NOMO-1 treated with dmso at 0.1 percent for 144 hours (cell line): Measurements from ENCODE around the gene RIPK3.
A peak's percentile ranks its signal among the peaks of the same experiment; 100 is the strongest.

Experiments used
- DNase-seq: peaks from one replicate; lab custom pipeline; 2025; ENCODE audit not compliant: unreplicated experiment; lab: John Stamatoyannopoulos, UW

Gene RIPK3

DNA sequence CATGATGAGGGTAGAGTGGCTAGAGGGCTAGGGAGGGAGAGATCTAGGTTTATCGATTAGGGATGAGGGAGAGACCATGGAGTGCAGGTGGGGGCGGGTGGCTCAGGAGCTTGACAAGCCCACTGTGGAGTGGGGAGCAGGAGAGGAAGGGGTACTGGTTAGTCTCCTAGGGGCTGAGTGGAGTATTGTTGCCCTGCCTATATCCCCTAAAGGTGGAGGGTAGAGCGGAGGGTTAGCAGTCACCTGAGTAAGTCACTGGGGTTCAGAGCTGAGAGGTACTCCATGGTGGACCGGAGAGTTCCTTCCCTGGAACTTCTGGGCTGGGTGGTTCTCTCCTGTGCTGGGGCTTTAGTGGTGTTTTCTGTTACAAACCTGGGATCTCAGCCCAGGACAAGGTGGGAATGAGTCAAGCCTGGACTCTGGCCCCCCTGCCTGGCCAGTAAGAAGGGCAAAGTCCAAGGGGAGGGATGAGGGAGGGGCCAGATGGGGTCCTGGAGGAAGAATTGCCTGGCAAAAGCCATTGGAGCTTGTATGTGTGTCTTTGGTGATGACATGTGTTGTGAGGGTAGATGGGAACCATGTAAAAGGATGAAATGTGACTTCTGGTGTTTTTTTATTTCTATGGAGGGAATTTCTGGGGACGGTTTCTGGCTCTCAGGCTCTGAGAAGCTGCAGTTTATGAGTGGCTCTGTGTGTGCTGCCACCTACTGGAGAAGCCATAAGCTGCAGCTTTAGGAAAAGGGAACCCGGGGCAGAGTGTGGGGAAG, 32.0 kb downstream of the RIPK3 start, which contains the start of gene CIDEB:
CIDEB (minus strand) TSS at position 403 of the 767 bp plus-strand sequence; CDS start at position 284, 119 bp downstream.
- DNase-seq = peak; percentile 55

DNA sequence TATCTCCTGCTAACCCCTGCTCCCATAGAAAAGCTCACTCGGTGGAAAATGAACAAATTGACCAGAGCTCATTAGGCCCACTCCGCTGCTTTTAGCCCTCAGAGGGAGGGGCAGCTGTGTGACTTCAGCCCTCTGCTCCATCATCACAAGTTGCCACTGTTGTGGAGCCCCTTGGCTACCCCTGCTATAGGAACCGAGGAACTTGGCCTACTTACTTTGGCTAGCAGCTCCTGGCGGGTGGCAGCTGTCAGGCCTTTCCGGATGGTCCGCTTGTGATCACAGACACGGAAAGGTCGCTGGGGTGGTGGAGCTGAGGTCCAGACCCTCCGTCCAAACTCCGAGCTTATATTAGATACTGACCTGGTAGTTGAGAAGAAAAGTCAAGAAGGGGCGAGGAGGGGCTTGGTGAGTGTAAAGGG, 32.6 kb downstream of the RIPK3 start:
- no peak for DNase-seq

DNA sequence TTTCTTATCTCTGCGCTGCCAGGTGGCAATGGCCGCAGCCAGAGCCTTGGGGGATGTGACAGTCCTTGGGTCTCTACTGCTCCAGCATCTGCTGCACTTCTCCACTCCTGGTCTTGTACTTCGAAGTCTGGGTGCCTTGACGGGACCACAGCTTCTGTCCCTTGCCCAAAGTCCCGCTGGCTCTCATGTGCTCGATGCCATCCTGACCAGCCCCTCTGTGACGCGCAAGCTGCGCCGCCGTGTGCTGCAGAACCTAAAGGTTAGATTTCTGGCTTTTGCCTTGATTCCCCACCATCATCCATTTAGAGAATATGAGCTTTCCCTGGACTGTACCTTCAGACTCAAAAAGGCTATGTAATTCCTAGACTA, 35.8 kb downstream of the RIPK3 start:
- DNase-seq = no peak

DNA sequence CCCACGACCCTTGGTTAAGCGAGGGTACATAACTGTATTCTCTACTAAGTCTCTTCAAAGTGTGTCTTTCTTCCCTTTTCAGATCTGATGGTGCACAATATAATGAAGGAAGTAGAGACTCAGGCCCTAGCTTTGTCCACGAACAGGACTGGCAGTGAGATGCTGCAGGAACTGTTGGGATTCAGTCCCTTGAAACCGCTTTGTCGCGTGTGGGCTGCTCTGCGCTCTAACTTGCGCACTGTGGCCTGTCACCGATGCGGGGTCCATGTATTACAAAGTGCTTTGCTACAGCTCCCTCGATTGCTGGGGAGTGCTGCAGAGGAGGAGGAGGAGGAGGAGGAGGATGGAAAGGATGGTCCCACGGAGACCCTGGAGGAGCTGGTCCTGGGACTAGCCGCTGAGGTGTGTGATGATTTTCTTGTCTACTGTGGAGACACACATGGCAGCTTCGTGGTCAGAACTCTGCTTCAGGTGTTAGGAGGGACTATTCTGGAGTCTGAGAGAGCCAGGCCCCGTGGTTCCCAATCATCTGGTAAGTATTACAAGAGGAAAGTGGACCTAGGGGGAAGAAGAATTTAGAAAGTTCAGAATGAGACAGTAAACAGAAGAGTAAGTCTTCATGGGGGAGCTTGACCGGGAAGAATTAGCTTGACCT, 39.3 kb downstream of the RIPK3 start:
- DNase-seq = no peak

DNA sequence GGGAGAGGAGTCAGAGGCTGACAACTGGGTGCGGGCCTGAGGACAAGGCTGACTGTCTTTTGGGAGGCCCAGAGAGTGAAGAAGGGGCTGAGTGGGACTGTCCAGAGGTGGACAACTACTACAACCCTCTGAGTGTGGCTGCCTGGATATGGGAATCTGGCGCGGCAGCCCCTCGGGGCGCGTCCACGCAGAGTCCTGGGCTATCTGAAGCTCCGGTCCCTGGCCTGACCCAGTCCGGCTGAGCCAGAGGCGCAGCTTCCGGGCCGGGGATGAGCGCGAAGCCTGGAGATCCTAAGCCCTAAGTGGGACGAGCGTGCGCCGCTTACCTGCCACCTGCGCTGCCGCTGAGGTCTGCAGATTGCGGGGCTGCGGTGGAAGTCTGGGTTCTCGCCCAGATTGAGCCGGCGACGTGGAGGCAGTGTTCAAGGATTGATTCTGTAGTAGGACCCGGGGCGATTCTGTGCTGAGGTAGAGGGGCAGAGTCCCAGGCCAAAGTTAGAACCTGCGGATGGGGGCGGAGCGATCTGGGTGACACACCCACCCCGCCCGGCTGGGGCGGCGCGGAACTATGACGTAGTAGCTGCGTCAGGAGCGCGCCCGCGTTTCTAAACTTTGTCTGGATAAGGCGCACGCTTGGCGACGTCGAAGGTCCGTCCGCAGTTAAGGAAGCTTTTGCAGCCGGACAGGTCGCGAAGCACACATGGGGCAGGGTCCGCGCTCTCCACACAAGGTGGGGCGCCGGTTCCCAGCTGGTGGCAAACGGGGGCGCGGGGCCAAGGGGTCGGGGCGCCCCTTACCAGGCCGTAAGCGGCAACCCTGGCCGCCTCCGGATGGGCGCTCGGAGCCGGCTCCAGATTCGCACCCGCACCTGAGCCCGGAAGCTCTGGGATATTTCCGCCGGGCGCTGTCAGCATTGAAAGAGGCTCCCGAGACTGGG, 40.3 kb downstream of the RIPK3 start, which contains the start of the genes DHRS1 and NOP9:
DHRS1 (minus strand) TSS at position 526 of the 937 bp plus-strand sequence. CDS start 674 bp downstream, outside the sequence.
NOP9 (plus strand) TSS at position 596 of the 937 bp plus-strand sequence; CDS start at position 701, 105 bp downstream.
- peak; percentile 73 for DNase-seq

DNA sequence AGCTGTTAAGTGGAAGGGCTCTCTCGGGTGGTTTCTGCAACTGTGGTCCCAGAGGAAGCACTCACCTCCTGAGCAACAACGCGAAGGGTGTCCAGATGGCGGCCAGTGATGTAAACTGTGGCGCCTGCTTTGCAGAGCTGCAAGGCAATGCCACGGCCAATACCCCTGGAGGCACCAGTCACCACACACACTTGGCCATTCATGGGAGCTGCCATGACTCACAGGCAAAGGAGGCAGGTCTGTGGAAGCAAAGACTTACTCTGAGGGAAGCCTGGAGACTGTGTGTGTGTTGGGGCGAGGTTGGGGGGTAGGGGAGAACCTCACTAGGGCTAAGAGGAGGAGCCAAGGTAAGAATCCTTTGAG, 40.9 kb downstream of the RIPK3 start:
- no peak for DNase-seq

DNA sequence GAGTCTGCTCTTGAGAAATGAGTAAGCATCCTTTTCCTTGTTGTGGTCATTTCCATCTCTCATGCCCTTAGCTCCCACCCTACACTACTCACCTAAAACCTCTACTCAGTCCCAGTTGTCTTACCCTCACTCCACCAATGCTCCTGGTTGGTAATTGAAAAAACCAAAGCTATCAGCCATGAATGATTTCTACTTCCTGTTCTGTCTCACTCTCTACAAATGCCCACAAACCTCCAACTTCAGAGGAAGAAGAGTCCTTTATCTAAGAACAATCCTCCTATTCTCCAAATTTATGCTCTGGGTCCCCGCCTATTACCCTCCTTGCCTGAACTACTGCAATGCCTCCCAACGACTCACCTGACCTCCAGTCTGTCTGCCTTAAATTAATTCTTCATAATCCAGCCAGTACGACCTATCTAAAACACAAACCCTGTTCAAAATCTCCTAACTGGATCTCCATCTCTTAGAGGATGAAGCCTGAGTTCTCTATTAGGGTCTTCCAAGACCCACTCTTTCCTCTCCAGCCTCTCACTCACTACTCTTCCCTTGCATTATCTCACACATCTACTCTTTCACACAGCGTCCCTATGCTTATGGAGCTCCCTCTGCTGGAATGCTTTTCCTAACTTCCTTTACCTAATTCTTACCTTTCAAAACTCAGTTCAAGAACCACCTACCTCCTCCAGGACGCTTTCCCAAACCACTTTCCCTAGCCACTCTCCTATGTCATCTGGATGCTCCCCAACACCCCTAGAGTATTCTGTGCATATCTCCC, 42.4 kb downstream of the RIPK3 start:
- no peak for DNase-seq

DNA sequence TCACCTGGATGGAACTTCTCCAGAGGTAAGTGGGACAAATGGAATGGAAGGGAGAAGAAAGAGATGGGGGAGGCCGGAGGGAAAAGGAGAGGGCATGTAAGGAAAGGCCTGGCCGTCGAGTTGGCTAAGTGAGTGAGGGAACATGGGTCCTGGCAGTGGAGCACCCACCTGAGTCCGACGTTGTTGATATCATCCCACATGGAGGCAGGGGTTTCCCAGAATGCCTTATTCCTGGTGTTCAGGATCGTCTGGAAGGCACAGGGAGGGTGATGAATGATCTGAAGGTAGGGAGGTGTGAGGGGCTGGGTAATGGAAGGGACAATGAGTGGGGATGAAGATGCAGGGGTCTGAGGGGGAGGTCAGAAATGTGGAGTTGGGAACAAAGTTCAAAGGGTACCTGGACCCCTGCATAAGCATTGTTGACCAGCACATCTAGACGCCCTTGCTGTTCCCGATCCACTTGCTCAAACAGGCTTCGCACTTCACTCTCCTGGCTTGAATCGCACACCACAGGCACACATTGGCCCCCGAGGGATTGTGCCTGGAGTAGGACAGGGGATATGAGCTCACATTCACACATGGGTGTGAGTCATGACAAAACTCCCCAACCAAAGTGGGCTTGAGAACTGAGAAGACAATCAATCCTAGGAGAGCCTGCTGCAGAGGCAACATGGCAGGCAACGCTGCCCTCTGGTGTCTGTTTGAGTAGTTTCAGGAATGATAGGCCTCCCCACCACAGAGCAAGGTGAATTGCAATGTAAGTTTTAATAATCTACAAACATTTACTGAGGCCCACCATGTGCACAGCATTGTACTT, 43.2 kb downstream of the RIPK3 start:
- peak; percentile 42 for DNase-seq

DNA sequence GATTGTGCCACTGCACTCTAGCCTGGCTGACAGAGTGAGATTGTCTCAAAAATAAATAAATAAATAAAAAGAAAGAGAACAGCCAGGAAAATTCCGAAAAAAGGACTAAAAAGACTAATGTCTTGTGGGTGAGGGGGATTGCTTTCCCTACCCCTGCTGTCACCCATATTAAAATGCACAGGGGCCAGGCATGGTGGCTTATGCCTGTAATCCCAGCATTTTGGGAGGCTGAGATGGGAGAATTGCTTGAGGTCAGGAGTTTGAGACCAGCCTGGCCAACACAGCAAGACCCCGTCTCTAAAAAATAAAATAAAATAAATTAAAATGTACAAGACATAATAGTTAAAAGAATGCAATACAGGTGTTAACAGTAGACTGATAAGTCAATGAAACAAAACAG, 46.3 kb downstream of the RIPK3 start:
- DNase-seq = no peak

DNA sequence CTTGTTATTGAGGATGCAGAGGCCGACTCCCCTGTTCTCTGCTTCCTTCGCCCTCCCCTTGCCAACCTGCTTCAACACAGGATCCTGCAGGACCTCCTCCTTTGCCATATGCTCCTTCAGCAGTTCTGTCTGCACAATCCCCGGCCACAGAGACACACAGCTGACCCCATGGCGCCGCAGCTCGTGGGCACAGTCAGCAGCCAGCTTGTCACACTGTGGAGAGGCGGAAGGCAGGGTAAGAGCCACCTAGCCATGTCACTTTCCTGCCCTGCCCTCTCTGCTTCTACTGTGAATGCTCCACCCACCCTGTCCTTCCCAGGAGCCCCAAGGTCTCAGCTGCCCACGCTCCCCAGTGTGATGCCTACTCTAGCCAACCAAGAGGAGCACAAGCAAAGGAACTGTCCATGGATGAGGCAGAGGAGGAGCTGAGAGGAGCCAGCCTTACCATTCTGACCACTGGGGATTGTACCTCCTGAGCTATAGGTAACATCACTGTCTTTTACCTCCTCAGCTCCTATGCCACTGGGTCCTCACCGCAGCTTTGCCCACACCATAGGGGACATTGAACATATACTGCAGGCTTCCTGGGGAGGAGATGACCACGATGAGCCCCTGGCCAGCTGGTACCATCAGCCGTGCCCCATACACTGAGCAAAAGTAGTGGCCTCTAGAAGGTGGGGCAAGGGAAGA, 47.5 kb downstream of the RIPK3 start:
- no peak for DNase-seq

DNA sequence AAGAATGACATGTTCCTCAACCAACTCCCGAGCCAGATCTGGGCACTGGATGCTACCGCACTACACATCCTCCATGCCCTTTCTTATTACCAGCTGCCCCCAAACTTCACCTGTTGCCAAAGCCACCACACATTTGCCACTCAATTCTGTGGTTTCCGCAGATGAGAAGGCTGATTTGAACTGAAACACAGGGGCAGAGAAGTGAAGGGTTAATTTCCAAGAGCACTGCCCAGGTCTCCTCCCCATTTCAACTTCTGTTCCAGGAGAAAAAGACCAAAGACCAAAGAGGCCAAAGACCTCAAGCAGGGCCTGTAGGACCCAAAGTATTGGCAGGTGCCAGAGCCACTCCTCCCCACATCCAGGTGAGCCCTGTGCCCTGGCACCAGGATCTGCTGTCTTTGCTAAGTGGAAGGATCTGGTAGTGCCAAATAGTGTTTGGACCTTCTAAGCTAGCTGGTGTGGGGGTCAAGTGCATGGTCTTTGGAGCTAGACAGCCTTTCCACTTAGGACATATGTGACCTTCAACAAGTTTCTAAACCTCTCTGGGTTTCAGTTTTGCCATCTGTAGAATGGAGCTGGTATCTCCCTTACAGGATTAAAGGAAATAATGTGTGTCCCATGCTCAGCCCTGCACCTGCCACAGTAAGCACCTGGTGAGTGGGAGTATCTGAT, 48.2 kb downstream of the RIPK3 start:
- no peak for DNase-seq

DNA sequence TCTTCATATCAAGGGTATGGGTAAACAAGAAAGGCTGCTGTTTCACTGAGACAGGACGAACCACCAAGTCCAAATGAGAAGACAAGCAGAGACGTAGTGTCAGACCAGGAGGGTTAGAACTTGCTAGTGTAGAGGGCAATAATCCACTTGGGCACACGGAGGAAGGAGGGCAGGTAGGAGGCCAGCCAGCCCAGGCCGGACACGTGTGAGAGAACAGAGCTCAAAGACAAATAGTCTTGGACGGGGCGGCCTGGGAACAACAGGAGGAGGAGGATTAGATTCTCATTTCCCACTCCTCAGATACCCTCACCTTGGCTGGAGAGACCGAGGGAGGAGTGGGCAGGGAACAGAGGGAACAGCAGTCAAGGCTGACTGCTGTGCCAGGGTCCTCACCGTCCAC, 49.0 kb downstream of the RIPK3 start:
- no peak for DNase-seq

DNA sequence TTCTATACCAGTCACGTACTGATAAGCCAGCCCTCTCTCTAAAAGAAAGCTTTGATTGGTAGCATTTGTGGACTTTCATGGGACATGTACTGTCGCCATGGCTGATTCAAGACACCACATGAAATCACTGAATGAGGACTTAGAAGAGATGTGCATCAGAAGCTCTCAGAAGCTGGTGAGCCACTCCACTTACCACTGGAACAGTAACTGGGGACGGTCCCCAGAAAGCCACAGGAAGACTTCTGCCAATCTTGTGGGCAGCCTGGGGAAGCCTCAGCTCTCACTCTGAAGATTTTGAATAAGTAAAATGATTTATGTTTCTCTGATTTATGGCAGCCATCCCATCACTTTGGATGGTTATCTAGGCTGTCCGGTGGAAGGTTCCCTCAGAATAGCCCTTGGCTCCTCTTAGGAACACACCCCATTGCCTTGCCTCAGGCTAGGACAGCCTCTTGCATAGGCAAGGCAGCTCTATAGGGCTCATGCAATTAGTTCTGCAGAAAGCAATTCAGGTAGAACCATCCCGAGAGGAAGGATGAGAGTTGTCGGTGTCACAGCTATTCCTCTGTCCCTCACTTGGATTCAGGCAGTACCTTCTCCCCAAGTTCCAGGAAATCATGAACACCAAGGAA, 50.0 kb downstream of the RIPK3 start:
- no peak for DNase-seq

DNA sequence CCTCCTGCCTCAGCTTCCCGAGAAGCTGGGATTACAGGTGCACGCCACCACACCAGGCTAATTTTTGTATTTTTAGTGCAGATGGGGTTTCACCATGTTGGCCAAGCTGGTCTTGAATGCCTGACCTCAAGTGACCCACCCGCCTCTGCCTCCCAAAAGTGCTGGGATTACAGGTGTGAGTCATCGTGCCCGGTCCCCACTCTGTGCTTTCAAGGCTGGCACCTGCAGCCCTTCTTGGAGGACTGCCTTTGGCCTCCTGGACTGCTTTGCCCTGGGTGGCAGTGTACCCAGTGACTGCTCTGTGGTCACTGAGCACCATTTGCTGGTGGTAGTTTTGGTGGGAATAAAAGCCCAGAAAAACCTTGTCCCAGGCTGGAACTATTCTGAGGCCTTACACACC, 52.8 kb downstream of the RIPK3 start:
- no peak for DNase-seq
